HG03159 (cell line): ENCODE data around the gene TLR3.

Experiments used
- ATAC-seq: cut with Tn5 transposase; IDR thresholded peaks from one replicate; pipeline ENCODE4 v1.9.1; 2021; ENCODE audit warnings: mild to moderate bottlenecking, moderate library complexity; ENCODE audit not compliant: unreplicated experiment

TLR3 gene

GRCh38 chr4:186104114-186104889 lies 35.3 kb downstream of the TLR3 start, which contains the start of gene FAM149A:
Gene FAM149A (plus strand): TSS chr4:186104704.
- ATAC-seq, result peak; percentile 77

- ATAC-seq, result peak; percentile 36
Measured at GRCh38 chr4:186104890-186105646, 36.1 kb downstream of the TLR3 start.

GRCh38 chr4:186105647-186106321 lies 36.8 kb downstream of the TLR3 start:
- ATAC-seq, result peak; percentile 12

- no peak for ATAC-seq
Measured at GRCh38 chr4:186107947-186108346, 39.0 kb downstream of the TLR3 start.

- ATAC-seq, result no peak
Measured at GRCh38 chr4:186108391-186108790, 39.4 kb downstream of the TLR3 start.

- no peak for ATAC-seq
Measured at GRCh38 chr4:186109245-186109644, 40.3 kb downstream of the TLR3 start.

- no peak for ATAC-seq
Measured at GRCh38 chr4:186116697-186117096, 47.7 kb downstream of the TLR3 start.

- no peak for ATAC-seq
Measured at GRCh38 chr4:186118582-186118981, 49.6 kb downstream of the TLR3 start.

- no peak for ATAC-seq
Measured at GRCh38 chr4:186121057-186121456, 52.1 kb downstream of the TLR3 start.

- no peak for ATAC-seq
Measured at GRCh38 chr4:186128842-186129241, 59.9 kb downstream of the TLR3 start.

GRCh38 chr4:186131935-186132334 lies 63.0 kb downstream of the TLR3 start:
- no peak for ATAC-seq

- no peak for ATAC-seq
Measured at GRCh38 chr4:186132577-186133242, 63.8 kb downstream of the TLR3 start.

- ATAC-seq, result peak; percentile 99
Measured at GRCh38 chr4:186134257-186134656, 65.3 kb downstream of the TLR3 start.

GRCh38 chr4:186134861-186135260 lies 65.9 kb downstream of the TLR3 start:
- no peak for ATAC-seq

- peak; percentile 39 for ATAC-seq
Measured at GRCh38 chr4:186137196-186137794, 68.3 kb downstream of the TLR3 start.
